Activated CD4-positive, alpha-beta T cell treated with anti-CD3 and anti-CD28 coated beads for 36 hours (primary cell): Measurements from ENCODE around the gene THBS1. TPM values are rescaled to one million over a fixed set of nuclear protein-coding genes. Genes with fewer than 3 reads are reported as not detected.

Experiments
- ATAC-seq: fragments of 200-7000 bp; cut with Tn5 transposase; one replicate; pipeline ENCODE4 v1.10.0; 2021; ENCODE audit warnings: mild to moderate bottlenecking, moderate library complexity
- CTCF ChIA-PET: fragments of 350-600 bp; sonication (Branson Sonifier 250); formaldehyde crosslinking; loops from one replicate; lab custom pipeline; 2021; ENCODE audit warnings: antibody characterized with exemption; lab: Charles Lee
- POLR2A ChIA-PET: fragments of 350-600 bp; sonication (Branson Sonifier 250); formaldehyde crosslinking; loops from one replicate; lab custom pipeline; 2021; ENCODE audit warnings: antibody characterized with exemption, inconsistent platforms; lab: Charles Lee
- DNase-seq: peaks from one replicate; pipeline ENCODE4 v3.0.0-alpha.2; 2020
- H3K27ac Mint-ChIP-seq: one replicate; pipeline ENCODE4 v1.8.0; 2021; ENCODE audit warnings: mixed read lengths
- H3K27me3 Mint-ChIP-seq: one replicate; pipeline ENCODE4 v1.8.0; 2021; ENCODE audit warnings: mixed read lengths
- H3K36me3 Mint-ChIP-seq: one replicate; pipeline ENCODE4 v1.8.0; 2021; ENCODE audit warnings: low read depth, mixed read lengths
- H3K4me1 Mint-ChIP-seq: one replicate; pipeline ENCODE4 v1.8.0; 2021; ENCODE audit warnings: mixed read lengths
- H3K4me3 Mint-ChIP-seq: one replicate; pipeline ENCODE4 v1.8.0; 2021; ENCODE audit warnings: mild to moderate bottlenecking, moderate library complexity, mixed read lengths
- H3K9me3 Mint-ChIP-seq: one replicate; pipeline ENCODE4 v1.8.0; 2021; ENCODE audit warnings: low read depth, mixed read lengths
- intact Hi-C, 2 experiments: fragments of 100-400 bp; cut with DNase I in 1 of 2; cut with micrococcal nuclease in 1 of 2; formaldehyde crosslinking; loops; one replicate each; pipeline versions ENCODE4 v1.14.2 to v1.15.1; 2022 to 2024; cut with DNase I, micrococcal nuclease
- total RNA-seq, 2 experiments: library from RNA; stranded (reverse); gene quantifications; one replicate each; pipeline ENCODE4 v1.2.3, GENCODE V29; 2021

The THBS1 gene
- total RNA-seq, 2 experiments from 2014 or later = 0.23 to 0.57 TPM

- DNase-seq (no peak), ATAC-seq (peak; percentile 68)
- CTCF ChIA-PET = interaction anchor here (0.5 to 1.5 kb wide), 5 partner anchors 11 to 116 kb away, joined by 3 to 7 read pairs (median 4); no protein-coding TSS in a partner anchor
- peaks cover 10% of the 10 kb centered on the region for H3K27me3 Mint-ChIP-seq
- peak overlapping the region; percentile 20 for H3K27ac Mint-ChIP-seq
- H3K4me1 Mint-ChIP-seq = peaks cover 33% of the 10 kb centered on the region
- POLR2A ChIA-PET = interaction anchor here (0.6 to 1.2 kb wide), 3 partner anchors 18 to 1187 kb away, joined by 3 to 4 read pairs (median 3); partner anchors contain the start of gene FAM98B
- no peaks in the 10 kb centered on the region for H3K9me3 Mint-ChIP-seq
- intact Hi-C loops = no loop called here
- no peaks in the 10 kb centered on the region for H3K36me3 Mint-ChIP-seq
- no peak overlapping the region for H3K4me3 Mint-ChIP-seq
These were observed 60.5 kb downstream of the THBS1 start for GRCh38 chr15:39641191-39641889.

- peaks cover 7% of the 10 kb centered on the region for H3K27me3 Mint-ChIP-seq
- peaks cover 33% of the 10 kb centered on the region for H3K4me1 Mint-ChIP-seq
- H3K4me3 Mint-ChIP-seq = no peak overlapping the region
- H3K9me3 Mint-ChIP-seq = no peaks in the 10 kb centered on the region
- H3K27ac Mint-ChIP-seq = no peak overlapping the region
- POLR2A ChIA-PET = interaction anchor here (1.2 kb wide), 1 partner anchor 19 kb away, joined by 4 read pairs; no protein-coding TSS in a partner anchor
- CTCF ChIA-PET = interaction anchor here (1.4 kb wide), 1 partner anchor 13 kb away, joined by 4 read pairs; no protein-coding TSS in a partner anchor
- intact Hi-C loops = loop anchor here in 1 of 2 experiments (2.0 kb wide), 1 partner anchor 17 kb away; no protein-coding TSS in a partner anchor
- DNase-seq (no peak), ATAC-seq (no peak)
- H3K36me3 Mint-ChIP-seq = no peaks in the 10 kb centered on the region
These were observed 61.2 kb downstream of the THBS1 start for GRCh38 chr15:39642011-39642640.

GRCh38 chr15:39643727-39644126 lies 62.8 kb downstream of the THBS1 start:
- ATAC-seq (peak; percentile 70), DNase-seq (no peak)
- Mint-ChIP-seq H3K9me3 (no peaks in the 10 kb centered on the region), H3K27me3 (peaks cover 3% of the 10 kb centered on the region), H3K36me3 (no peaks in the 10 kb centered on the region), H3K27ac (no peak overlapping the region), H3K4me1 (peaks cover 33% of the 10 kb centered on the region), H3K4me3 (no peak overlapping the region)
- POLR2A ChIA-PET = no interaction called here
- CTCF ChIA-PET = interaction anchor here (1.2 to 1.9 kb wide), 2 partner anchors 63 to 113 kb away, joined by 3 to 7 read pairs; partner anchors contain the start of gene THBS1
- intact Hi-C loops = loop anchor here (1.0 to 2.0 kb wide), 2 partner anchors 19 to 20 kb away; no protein-coding TSS in a partner anchor

GRCh38 chr15:39644136-39644535 lies 63.3 kb downstream of the THBS1 start:
- CTCF ChIA-PET = interaction anchor here (0.8 to 1.9 kb wide), 3 partner anchors 21 to 112 kb away, joined by 3 to 7 read pairs (median 4); no protein-coding TSS in a partner anchor
- DNase-seq = no peak
- Mint-ChIP-seq H3K36me3 (no peaks in the 10 kb centered on the region), H3K27me3 (peaks cover 3% of the 10 kb centered on the region), H3K27ac (no peak overlapping the region), H3K9me3 (no peaks in the 10 kb centered on the region), H3K4me1 (peaks cover 33% of the 10 kb centered on the region), H3K4me3 (no peak overlapping the region)
- intact Hi-C loops = no loop called here
- ATAC-seq = no peak
- POLR2A ChIA-PET = no interaction called here

GRCh38 chr15:39645138-39645975 lies 64.5 kb downstream of the THBS1 start:
- ATAC-seq = no peak
- ChIA-PET CTCF (interaction anchor here (0.6 to 1.9 kb wide), 6 partner anchors 22 to 373 kb away, joined by 3 to 7 read pairs (median 4); no protein-coding TSS in a partner anchor), POLR2A (no interaction called here)
- no peak overlapping the region for H3K27ac Mint-ChIP-seq
- peaks cover 32% of the 10 kb centered on the region for H3K4me1 Mint-ChIP-seq
- H3K9me3 Mint-ChIP-seq = no peaks in the 10 kb centered on the region
- DNase-seq = no peak
- no peaks in the 10 kb centered on the region for H3K36me3 Mint-ChIP-seq
- H3K4me3 Mint-ChIP-seq = no peak overlapping the region
- intact Hi-C loops = no loop called here
- peaks cover 2% of the 10 kb centered on the region for H3K27me3 Mint-ChIP-seq

GRCh38 chr15:39645976-39646257 lies 65.0 kb downstream of the THBS1 start:
- Mint-ChIP-seq H3K4me3 (no peak overlapping the region), H3K4me1 (peaks cover 26% of the 10 kb centered on the region), H3K36me3 (no peaks in the 10 kb centered on the region), H3K27me3 (peaks cover 2% of the 10 kb centered on the region), H3K27ac (no peak overlapping the region), H3K9me3 (no peaks in the 10 kb centered on the region)
- intact Hi-C loops = no loop called here
- POLR2A ChIA-PET = no interaction called here
- ATAC-seq = no peak
- CTCF ChIA-PET = interaction anchor here (0.6 to 1.8 kb wide), 4 partner anchors 40 to 372 kb away, joined by 3 to 4 read pairs (median 3); no protein-coding TSS in a partner anchor
- DNase-seq = no peak

- ATAC-seq (no peak), DNase-seq (no peak)
- H3K36me3 Mint-ChIP-seq = no peaks in the 10 kb centered on the region
- intact Hi-C loops = no loop called here
- CTCF ChIA-PET = interaction anchor here (0.6 to 1.8 kb wide), 3 partner anchors 40 to 280 kb away, joined by 3 to 4 read pairs (median 3); no protein-coding TSS in a partner anchor
- no peak overlapping the region for H3K4me3 Mint-ChIP-seq
- no peak overlapping the region for H3K27ac Mint-ChIP-seq
- no peaks in the 10 kb centered on the region for H3K9me3 Mint-ChIP-seq
- peaks cover 21% of the 10 kb centered on the region for H3K4me1 Mint-ChIP-seq
- H3K27me3 Mint-ChIP-seq = peaks cover 1% of the 10 kb centered on the region
- POLR2A ChIA-PET = no interaction called here
These were observed 65.5 kb downstream of the THBS1 start for GRCh38 chr15:39646425-39646824.

Other genes starting within 250 kb of the THBS1 start
- under 1 TPM; 0.25 to 0.32 TPM for gene FSIP1, start 201.8 kb downstream of the THBS1 start, total RNA-seq